ENCODE measurements around the gene TMEM218.
A peak's percentile ranks its signal among the peaks of the same experiment; 100 is the strongest.
"Not testable (repeated sequence)": the region's sequence is repeated elsewhere in the genome, so short reads cannot be mapped to it uniquely, and the experiment has no call there.

TMEM218 gene

DNA sequence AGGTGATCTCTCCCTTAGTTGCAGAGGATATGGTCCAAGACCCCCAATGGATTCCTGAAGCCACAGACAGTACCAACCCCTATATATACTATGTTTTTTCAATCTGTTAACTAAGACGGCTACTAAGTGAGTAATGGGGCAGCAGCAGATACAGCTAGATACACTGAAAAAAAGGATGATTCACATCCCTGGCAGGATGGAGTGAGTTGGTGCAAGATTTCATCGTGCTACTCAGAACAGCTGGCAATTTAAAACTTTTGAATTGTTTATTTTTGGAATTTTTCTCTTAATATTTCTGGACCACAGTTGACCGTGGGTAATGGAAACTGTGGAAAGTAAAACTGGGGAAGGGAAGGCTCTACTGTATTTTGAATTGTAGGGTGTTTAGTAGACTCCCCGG lies 17.0 kb upstream of the TMEM218 start:
- no peak for DNase-seq

DNA sequence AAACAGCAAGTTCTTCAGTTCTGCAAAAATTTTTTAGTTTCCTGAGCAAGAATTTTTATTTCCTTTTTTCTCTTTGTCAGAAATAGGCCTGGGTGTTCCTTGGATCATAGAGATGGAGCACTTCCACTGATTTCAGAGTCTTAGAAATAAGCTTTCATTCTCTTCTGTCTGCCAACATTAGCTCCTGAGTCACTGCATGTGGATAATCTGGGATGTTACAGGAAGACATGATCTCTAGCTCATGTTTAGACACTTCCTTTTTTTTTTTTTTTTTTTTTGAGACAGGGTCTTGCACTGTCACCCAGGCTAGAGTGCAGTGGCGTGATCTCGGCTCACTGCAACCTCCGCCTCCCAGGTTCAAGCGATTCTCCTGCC lies 13.2 kb upstream of the TMEM218 start:
- no peak for DNase-seq

DNA sequence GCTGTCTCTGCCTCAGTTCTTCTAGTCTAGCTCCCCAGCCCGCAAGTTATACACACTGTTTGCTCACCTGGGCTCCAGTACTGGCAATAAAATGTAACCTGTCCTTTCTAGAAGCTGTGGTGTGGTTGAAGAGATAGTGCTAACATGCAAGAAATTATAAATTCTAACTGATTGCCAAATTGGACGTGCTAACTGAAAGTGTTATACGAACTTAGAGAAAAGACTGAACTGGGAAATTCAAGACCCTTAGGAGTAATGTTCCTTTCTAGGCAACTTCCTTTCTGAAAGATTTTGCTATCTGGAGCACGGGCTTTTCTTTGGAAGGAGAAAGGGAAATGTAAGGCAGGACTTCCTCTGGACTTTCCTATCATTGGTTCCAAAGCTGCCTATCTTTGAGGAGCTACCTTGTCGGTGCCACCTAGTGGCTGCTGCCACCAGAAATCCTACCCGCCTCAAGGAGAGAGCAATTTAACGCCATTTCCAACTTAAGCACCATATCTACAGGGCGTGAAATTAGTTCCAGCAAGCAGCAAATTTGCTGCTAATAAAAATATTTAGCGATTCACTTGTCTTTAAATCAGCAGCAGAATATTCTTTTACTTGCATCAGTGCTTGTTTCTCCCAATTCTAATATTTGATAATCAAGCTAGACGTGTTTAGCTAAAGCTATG lies 12.7 kb upstream of the TMEM218 start:
- DNase-seq: peak; percentile 40 to 73

DNA sequence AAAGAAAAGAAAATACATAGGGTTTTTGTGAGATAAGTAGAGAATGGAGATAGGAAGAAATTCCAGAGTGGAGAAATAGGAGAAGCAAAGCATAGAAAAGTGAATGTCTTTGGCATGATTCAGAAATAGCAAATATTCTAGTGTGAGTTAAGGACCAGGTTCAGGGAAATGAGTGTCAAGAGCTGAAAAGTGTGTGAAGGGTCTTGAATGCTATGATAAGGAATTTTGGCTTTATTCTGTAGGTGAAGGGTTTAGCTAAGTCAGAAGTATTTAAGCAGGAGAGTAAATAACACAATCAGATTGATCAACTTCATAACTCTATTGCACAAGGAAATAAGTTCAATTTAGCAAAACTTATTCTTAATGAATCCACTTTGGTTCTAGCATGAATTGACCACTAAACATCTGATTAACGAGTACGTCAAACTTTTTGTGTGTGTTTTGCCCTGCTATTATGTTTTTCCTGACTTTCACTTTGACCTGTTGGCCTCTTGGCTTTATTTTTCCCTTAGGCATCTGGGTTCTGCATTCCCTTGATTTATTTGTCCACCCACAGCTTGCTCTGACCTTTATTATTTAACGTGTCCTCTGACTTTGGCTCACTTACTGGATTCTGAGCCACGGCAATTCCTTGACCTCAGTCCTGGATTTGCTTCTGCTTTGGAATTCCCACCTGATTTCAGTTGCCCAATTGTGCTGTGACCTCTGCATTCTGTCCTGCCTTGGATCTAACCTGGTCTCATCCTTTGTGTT lies 11.9 kb upstream of the TMEM218 start:
- no peak for DNase-seq

DNA sequence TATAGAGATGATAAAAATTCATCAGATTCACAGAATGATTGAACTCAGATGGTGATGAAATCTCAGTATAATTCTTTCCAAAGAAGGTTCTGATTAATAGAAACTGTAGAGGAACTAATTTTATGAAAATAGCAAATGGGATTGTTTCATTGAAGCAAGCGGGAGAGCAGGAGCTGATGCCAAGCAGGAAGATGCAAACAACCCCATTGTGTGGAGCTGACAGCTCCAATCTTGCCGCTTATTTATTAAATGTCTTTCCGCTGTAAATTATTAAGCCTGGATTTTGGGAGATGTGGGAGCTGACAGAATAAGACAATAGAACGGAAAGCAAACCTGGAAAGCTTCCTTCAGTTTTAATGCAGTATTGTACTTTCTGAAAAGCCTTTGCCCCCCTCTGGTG lies 6.0 kb upstream of the TMEM218 start:
- DNase-seq: no peak

DNA sequence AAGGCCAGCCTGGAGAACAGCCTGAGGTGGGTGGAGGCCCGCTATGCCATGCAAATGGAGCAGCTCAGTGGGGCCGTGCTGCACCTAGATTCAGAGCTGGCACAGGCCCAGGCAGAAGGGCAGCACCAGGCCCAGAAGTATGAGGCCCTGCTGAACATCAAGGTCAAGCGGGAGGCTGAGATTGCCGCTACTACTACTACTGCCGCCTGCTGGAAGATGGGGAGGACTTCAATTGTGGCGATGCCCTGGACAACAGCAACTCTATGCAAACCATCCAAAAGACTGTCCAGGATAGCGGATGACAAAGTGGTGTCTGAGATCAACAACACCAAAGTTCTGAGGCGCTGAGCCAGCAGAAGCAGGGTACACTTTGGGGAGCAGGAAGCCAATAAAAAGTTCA lies 3.1 kb upstream of the TMEM218 start:
- DNase-seq: no peak

DNA sequence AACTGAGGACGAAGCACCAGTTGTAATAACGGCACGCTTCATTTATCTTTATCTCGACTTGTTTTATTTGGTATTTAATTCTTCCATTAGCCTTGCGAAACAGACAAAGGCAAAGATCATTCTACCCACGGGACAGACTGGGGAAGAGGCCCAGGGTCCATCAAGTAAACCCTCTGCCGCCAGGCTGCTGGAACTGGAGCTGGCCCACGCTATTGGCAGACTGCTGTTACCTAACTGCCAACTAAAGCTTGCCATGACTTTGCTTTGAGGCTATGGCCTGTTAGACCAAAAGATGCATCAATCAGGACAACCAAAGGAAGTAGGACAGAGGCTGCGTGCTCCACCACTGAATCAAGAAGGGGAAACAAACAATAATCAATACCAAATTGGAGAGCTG lies 780 bp upstream of the TMEM218 start:
- no peak for DNase-seq

DNA sequence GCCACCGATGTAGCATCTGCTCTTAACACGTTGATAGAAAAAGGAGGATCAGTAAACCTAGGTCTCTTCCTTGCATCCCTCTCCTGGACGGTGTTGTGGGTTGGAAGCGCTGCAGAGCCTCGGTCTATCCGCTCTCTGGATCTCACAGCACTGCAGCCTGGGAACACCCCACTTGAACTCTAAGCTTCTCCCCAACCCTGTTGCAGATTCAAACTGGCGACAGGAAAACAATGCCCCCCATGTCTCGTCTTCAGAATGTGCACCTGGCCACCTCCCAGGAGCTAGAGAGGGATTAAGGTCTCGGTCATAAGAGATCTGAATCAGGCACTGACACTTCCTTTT lies 454 bp downstream of the TMEM218 start:
- peak; percentile 35 to 58 for DNase-seq

DNA sequence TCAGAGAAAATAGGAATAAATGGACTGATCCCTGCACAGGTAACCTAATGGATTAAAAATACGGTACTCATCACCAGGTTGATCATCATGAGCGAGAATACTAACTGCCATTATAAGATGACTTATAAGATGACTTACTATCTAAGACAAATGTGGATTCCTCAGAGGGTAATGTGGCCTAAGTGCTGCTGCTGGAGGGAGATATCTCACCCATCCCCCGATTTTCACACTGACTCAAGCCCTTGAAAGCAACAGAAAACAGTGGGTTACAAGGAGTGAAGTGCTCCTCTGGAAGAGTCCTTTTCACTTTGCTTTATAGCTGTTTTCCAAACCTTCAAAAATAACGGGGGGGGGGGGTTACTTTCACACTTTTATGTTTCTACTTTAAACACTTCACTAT lies 920 bp downstream of the TMEM218 start:
- DNase-seq: peak in 1 of 2 experiments; percentile 12

DNA sequence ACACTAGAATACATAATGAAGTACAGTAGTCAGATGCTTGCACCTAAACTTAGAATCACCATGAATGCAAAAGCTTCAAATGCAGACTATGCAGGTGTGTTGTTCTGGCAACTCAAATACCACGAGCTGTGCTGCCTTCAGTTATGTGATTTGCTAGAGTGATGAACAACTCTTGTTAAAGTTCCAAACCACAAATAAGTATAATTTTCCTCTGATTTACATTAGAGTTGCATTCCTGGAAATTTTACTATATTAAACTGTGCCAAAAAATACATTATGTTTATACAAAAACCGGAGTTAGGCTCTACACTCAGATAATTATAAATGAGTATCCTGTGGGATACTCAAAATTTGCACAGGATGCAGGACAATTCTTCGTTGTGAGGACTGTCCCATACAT lies 3.0 kb downstream of the TMEM218 start:
- DNase-seq: no peak

DNA sequence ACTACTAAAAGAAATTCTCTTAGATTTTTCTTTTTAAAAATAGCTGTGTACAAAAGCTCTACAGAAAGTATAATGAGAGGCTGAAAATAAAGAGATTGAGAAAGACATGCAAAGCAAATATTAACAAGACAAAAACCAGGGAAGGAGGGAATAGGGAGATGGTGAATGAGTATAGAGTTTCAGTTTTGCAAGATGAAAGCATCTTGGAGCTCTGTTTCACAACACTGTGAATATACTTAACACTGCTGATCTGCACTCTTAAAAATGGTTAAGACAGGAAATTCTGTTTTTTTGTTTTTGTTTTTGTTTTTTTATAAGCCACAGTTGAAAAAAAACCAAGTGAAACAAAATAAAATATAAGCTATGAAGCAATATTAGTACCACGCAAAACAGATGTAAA lies 5.5 kb downstream of the TMEM218 start:
- no peak for DNase-seq

DNA sequence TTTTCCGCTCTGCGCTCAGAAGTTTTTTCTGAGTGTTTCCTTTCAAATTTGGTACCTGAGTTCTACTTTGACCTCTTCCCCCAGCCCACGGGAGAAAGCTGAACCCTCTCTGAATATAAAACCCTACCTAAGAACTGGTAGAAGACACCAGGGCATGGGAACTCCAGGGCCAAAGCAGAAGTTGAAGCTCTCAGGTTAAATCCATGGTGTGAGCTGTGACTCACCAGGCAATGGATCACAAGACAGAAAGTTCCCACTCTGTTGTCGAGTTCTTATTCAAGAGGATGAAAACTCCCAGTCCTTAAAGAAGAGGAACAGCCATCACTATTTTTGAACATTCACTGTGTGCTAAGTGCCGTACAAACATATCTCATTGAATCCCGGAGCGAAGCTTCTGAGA lies 8.9 kb downstream of the TMEM218 start:
- DNase-seq: no peak

DNA sequence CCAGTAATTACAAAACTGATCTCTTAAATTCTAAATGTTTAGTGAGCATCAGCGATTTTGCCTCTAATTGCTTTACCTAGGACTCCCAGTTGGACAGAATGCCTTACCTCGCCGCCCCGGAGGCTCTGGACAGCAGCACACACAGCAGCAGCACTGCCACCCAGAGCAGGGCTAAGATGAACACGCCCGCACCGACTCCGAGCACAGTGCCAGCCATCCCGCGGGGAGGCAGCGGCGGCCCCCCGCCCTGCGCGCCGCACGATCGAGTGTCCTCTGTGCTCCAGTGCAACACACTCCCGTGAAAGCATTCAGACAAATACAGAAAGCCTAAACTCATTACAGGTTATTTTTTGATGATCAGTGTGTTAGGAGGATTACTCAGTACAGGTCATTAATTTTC lies 9.4 kb downstream of the TMEM218 start:
- no peak for DNase-seq

DNA sequence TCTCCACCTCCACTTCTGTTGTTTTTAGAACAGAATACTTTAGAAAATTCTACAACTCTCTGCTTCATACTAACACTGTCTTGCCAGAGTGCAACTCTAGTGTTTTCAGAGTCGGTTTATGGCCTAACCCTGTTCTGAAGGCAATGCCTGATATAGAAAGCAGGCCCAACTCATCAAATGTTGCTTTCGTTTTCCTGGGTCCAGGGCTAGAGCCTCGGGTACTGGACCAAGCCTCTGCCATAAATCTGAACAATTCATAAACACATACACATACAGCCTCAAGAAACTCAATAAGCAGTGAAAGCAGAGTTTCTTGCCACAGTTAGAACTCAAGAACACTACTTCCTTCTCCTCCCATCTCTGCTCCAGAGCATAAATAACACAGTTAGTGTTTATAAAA lies 9.8 kb downstream of the TMEM218 start:
- DNase-seq: no peak

DNA sequence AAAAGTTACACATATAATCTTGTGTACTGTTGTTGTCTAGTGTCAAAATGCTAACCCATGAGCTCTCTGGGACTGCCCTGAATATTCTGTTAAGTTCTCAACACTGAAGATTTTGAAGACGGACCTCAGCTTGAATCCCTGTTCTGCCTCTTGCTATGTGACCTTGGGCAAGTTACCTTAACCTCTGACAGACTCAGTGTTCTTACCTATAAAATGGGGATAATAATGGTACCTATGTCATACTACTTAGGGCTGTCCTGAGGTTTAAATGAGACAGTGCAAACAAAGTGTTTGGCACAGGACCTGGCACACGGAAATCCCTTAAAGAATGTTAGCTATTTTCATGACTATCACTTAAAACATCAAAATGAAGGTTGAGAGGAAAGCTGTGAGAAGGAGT lies 11.3 kb downstream of the TMEM218 start:
- DNase-seq: no peak

DNA sequence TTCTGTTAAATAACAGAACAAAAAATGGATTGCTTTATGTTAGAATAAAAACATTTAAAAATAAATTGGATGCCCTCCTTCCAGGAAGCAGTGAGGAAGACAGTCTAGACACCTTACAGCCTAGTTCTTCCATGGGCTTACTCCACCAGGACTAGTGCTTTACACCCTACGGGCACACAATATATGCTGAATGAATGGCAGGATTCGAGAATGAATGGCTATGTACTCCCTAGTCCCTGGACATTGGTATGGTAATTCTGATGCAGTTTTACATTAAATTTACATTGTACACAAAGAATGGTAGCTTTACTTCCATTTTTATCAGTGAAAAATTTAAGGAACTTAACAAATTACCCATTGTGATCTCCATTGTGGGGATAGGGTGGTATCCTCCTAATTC lies 16.7 kb downstream of the TMEM218 start:
- DNase-seq: no peak

DNA sequence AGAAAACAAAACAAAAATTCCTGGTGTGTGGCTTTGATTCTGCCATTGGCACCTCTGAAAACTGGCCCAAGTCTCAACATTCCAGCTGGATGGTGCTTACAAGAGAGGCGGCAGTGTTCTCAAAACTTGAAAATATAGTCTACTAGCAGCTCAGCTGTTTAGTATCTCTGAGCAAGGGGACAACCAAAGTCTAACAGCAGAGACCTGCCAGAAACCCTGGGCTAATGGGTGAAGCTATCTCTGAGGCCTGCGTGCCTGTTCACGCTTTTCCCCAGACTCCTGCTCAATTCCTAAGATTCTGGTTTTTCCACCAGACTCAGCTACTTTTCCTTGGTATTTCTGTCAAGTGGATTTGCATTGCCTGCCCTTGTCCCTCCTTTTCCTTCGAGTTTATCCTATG lies 17.9 kb downstream of the TMEM218 start:
- DNase-seq: no peak

DNA sequence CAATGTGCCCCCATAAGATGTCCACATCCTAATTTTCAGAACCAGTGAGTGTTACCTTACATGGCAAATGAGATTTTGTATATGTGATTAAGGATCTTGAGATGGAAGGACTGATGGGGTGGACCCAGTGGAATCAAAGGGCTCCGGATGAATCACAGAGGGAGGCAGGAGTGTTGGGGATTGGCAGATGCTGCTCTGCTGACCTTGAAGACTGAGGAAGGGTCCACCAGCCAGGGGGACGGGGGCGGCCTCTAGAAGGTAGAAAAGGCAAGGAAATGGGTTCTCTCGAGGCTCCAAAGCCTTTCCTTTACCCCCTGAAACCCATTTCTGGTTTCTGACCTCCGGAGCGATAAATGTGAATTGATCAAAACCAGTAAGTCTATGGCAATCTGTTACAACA lies 18.8 kb downstream of the TMEM218 start:
- DNase-seq: no peak

DNA sequence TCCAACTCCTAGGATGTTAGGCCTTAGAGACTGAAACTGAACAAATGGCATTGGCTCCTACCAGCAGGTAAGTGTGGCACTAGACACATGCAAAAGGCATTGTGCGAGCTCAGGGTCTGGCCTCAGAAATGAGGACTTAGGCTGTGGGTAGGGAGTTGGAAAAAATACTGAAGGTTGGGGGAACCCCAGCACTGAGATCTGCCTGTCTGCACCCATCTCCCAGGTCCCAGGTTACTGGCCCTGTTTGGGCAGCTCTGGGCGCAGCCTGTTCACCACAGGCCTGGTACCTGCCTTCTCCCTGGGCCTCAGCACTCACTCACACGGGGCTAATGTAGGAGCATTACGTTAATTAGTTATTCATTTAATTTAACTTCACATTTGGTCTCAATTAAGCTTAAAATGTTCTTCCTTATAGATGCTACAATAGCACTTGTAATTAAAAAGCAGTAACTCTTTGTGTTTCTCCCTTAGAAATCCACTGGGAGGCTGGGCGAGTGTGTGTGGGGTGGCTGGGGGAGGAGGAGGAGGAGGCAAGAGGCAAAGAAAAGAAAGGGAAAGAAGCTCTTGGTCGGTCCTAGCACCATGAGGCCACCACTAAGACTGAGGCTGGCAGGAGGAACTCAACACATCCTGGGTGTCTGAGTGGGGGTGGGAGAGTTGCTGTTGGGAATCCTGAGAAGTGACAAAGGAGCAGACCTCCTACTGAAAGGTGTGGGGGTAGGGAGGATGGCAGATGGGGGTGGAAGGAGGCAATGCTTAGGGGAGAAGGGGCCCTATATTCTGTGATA lies 19.4 kb downstream of the TMEM218 start:
- DNase-seq: no peak

DNA sequence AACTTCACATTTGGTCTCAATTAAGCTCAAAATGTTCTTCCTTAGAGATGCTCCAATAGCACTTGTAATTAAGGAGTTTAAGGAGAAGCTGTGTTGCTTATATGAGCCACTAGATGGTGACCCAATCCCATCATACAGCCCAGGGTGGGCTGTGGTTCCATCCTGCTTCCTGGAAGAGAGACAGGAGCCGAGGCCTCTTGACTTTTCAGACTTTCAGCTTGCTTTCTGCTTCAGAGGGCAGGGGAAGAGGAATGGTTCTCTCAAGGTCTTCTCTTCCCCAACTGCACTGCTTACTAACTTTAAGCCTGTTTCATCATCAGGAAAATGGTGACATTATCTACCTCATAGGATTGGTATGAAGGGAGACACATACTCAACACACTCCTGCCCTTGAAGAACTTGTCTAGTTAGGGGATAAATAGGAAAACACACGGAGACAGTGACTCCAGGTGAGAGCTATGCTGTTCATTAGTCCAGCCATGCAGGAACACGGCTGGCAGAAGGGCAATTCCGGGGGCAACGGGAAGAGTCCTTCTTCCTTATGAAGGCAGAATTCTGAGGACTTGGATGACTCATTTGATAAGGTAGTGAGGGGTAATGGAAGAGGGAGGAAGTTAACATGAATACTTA lies 20.1 kb downstream of the TMEM218 start:
- DNase-seq: peak; percentile 21 to 65

DNA sequence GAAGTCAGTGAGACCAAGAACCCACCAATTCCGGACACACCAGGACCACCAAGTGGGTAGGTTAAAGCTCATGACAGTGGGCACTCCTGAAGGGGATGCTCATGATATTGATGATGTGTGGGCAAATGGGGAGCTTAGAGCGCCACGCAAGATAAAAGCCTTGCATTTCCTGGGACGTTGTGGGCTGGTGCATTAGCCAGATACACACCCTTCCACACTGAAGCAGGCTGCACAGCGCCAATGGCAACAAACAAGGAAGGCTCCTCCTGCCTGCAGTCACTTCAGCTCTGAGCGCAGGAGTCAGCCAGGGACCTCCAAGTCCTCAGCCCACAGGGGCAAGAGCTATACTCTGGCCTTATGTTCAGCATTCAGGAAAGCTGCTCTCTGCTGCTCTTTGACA lies 20.6 kb downstream of the TMEM218 start:
- DNase-seq: no peak

DNA sequence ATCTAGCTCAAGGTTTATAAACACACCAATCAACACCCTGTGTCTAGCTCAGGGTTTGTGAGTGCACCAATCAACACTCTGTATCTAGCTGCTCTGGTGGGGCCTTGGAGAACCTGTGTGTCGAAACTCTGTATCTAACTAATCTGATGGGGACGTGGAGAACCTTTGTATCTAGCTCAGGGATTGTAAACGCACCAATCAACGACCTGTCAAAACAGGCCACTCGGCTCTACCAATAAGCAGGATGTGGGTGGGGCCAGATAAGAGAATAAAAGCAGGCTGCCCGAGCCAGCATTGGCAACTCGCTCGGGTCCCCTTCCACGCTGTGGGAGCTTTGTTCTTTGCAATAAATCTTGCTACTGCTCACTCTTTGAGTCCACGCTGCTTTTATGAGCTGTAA lies 21.3 kb downstream of the TMEM218 start:
- not testable (repeated sequence) for DNase-seq

DNA sequence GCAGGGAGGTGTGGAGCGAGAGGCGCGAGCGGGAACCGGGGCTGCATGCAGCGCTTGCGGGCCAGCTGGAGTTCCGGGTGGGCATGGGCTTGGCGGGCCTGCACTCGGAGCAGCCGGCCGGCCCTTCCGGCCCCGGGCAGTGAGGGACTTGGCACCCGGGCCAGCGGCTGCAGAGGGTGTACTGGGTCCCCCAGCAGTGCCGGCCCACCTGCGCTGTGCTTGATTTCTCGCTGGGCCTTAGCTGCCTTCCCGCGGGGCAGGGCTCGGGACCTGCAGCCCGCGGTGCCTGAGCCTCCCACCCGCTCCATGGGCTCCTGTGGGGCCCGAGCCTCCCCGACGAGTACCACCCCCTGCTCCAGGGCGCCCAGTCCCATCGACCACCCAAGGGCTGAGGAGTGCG lies 21.9 kb downstream of the TMEM218 start:
- not testable (repeated sequence) for DNase-seq
